HG02588 (cell line): ENCODE measurements around the gene C2orf15.
A peak's percentile ranks its signal among the peaks of the same experiment; 100 is the strongest.
"Not testable (repeated sequence)": the region's sequence is repeated elsewhere in the genome, so short reads cannot be mapped to it uniquely, and the experiment has no call there.

Experiments used
- ATAC-seq: cut with Tn5 transposase; IDR thresholded peaks from one replicate; pipeline ENCODE4 v1.9.1; 2021; ENCODE audit warnings: mild to moderate bottlenecking, moderate library complexity; ENCODE audit not compliant: unreplicated experiment

Gene C2orf15, protein sequence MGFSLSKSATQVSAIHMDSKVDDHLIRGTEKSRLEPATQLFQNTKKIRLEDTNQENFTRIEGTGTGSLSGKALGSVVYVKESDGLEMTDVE

DNA sequence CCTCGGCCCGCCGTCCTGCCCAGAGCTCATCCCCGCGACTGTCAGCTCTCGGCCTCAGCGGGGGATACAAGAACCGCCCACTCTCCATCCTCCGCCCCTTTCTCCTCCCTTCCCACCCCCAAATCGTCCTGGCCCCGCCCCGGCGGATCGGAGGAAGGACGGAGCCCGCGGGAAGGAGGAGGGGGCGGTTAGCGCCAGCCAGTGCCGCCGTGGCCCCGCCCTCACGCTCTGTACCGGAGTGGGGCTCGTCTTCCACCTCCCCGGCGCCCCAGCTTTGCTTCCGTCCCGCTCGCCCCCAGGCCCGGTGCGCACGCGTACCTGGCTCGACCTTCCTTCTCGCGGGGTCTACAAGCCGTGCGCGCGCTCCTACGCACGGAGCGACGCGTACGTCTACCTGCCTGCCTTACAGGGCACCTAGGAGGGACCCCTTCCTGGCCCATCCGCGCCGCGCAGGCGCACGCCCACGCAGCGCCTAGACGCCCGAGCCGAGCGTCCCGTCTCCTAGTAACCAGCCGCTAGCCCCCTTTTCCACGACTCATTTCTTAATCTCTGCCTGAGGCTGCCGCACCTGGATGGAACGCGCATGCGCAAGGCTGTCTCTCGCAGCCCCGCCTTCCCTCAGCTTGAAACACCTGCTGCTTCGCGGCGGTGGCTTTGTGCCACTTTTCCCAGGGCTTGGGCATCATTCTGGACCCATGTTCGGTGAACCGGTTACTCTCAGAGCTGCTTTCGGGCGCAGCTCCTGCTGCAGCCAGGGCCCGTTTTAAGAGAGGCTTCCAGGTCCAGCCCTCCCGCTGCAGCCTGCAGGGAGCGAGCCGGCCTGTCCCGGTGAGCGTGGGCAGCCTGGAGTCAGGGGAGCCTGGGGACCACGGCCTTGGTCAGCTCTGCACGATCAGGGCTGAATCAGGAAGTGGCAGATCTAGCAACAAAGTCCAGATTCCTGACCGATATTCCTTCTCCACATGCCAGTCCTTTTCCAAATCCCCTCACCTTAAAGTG is at the start of gene C2orf15:
C2orf15 (plus strand) TSS at position 598 of the 999 bp plus-strand sequence. CDS start 8,852 bp downstream, outside the sequence.
- peak; percentile 85 for ATAC-seq

GRCh38 chr2:99096728-99097127 is 44.8 kb upstream of the C2orf15 start:
- no peak for ATAC-seq

DNA sequence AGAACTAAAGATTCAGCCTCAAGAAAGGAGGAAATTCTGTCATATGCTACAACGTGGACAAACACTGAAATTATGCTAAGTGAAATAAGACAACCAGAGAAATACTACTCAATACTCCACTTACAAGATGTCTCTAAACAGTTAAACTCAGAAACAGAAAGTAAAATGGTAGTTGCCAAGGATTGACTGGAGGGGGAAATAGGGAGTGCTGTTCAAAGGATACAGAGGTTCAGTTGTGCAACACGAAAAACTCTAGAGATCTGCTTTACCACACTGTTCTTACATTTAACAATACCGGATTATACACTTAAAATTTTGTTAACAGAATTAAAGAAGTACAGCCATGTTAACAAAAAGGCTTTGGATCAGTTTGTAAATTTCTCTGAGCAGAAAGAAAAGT is 39.8 kb upstream of the C2orf15 start:
- ATAC-seq = no peak

DNA sequence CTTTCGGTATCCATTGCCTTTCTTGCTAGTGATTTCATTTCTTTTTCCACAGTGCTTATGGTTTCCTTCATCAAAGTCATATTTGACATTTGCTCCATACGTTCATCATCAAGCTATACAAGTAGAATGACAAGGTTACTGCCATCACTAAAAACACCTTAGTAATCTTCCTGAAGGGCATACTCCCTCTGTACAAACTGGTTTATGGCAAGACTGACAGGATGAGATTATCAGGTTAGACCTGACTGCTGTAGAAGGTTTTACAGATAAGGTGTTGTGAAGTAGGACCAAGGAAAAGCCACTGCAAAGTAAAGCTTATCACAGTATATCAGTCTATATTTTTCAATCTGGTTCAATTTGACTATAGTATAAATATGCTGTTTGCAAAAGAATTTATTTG is 37.5 kb upstream of the C2orf15 start:
- ATAC-seq = no peak

DNA sequence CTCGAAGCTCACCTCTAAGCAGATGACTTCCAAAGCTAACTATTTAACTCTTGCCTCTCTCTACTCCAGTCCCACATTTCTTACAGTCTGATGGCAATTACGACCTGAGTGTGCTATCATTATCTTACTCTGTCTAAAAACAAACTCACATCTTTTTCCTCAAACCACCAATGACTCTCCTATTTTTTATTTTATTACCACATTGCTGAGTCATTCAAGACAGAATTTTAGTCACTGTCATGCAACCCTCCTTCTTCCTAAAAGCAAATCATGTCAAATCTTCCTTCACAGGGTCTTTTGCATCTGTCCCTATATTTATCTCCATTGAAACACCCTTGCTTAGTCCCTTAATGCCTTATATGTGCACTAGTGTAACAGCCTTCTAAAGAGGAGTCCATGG is 34.6 kb upstream of the C2orf15 start:
- no peak for ATAC-seq

GRCh38 chr2:99111236-99111635 is 30.3 kb upstream of the C2orf15 start:
- no peak for ATAC-seq

DNA sequence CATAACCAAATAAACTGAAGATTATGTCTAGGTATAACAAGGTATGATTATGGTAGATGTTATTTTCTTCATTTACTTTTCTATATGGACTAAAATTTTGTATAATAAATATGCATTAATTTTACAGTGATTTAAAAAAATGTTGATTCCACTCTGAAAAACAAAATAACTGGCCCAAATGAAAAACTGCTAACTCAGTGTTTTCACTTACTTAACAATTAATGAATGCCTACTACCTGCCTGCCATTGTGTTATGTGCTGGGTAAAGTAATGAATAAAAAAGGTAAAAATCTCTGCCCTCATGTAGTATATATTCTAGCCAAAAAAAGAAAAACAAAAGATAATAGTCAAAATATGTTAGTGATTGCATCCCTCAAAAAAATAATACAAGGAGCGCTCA is 29.6 kb upstream of the C2orf15 start:
- ATAC-seq = no peak

GRCh38 chr2:99112617-99113016 is 28.9 kb upstream of the C2orf15 start:
- ATAC-seq = no peak

DNA sequence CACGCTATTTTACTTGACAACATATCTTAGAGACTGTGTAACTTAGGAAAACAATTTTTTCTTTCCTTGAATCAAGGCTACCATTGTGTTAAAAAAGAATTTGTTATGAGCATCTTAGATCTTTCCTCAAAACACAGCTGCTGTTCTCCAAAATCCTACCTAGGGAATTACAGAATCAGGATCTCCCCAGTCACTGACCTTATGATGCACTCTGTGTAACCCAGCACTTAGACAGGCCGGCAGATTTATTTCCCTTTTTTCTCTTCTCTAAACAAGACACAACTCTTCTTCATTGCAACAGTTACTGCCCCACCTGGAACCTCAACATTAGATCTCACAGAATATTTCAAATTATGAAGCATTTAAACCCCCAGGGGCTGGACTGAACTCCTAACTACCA is 13.5 kb upstream of the C2orf15 start:
- ATAC-seq = no peak

DNA sequence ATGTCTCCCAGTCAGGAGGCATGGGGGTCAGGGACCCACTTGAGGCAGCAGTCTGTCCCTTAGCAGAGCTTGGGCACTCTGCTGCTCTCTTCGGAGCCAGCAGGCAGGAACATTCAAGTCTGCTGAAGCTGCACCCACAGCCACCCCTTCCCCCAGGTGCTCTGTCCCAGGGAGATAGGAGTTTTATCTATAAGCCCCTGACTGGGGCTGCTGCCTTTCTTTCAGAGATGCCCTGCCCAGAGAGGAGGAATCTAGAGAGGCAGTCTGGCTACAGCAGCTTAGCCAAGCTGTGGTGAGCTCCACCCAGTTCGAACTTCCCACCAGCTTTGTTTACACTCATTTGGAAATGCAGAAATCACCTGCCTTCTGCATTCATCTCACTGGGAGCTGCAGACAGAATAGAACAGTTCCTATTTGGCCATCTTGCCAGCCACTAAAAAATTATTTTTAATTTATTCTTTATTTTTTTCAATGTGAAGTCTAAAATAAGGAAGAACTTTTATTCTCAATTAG is 6.4 kb upstream of the C2orf15 start:
- not testable (repeated sequence) for ATAC-seq

GRCh38 chr2:99139003-99139402 is 2.5 kb upstream of the C2orf15 start:
- ATAC-seq = no peak

DNA sequence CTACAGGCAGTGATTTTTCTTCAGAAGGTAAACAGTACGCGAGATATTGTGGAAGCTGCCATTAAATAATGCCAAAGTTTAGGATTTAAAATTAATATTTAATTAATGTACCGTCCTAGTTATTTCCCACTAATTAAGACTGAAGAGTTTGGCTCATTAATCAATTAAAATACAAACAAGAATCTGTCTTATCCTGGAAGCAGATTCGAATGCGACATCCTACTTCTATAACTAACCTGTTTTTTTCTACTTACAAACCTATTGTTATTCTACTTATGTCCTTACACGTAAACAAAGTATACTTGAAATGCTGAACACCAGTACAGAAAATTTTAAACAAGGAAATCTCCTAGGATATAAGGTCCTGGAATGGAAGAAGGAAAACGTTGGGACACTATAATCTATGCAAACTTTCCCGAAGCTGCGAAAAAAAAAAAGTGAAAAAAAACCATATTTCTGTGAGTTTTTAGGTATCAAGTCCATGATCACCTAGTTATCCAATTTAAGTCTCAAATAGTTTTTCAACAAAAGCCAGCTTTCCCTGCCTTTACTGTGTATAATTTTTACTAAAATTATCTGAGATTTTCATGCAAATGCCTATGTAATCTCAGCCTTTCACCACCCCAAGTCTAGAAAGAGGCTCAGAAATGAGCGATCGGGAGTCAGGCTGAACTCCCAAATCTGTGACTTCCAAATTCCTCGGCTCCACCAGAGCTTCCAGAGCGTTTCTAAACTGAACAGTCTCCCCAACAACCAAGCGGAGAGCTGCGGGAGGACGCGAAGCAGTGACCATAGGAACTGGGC is 1.2 kb upstream of the C2orf15 start:
- no peak for ATAC-seq

DNA sequence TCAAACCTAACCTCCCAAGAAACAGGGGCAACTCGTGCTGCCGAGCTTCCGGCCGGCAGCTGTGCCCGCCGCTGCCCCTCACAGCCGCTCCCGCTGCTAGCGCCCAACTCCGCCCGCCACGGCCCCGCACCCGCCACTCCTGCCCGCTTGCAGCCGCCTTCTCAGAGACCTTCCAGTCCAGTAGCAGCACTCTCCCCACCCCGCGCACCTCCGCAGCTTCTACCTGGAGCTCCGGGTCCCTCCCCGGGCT is 722 bp upstream of the C2orf15 start:
- ATAC-seq = peak; percentile 33

GRCh38 chr2:99150706-99151105 is 9.2 kb downstream of the C2orf15 start:
- no peak for ATAC-seq

DNA sequence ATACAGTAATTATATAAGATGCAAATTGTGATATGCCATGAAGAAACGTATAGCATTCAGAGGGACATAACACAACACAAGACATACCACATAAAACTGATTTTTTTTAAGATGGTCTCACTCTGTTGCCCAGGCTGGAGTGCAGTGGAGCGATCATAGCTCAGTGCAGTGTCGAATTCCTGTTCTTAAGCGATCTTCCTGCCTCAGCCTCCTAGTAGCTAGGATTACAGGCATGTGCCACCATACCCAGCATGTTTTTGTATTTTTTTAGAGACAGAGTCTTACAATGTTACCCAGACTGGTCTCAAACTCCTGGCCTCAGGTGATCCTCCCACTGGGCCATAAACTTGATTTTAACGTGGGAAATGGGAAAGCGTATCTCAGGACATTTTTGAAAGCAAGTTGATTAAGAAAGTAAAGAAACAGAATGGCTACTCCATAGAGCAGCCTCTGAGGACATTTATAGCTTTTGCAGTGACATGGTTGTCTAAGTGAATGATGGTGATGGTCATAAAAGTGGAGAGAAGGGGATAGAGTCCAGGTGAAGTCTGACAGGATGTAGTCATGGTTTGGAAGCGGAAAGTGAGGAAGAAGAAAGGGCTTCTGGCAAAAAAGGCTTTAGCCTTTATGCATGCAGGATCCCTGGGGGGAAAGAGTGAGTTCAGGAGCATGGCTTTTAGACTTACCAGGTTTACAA is 10.8 kb downstream of the C2orf15 start:
- ATAC-seq = no peak

GRCh38 chr2:99153921-99154604 is 12.6 kb downstream of the C2orf15 start:
- ATAC-seq = no peak

GRCh38 chr2:99154643-99155536 is 13.4 kb downstream of the C2orf15 start, which contains the start of the genes LIPT1 and TSGA10:
LIPT1 (plus strand) TSS chr2:99154967; CDS start chr2:99161958, 6,991 bp downstream.
TSGA10 (minus strand) TSS chr2:99154942; CDS start chr2:99109439, 45,503 bp downstream.
- ATAC-seq = peak; percentile 98

DNA sequence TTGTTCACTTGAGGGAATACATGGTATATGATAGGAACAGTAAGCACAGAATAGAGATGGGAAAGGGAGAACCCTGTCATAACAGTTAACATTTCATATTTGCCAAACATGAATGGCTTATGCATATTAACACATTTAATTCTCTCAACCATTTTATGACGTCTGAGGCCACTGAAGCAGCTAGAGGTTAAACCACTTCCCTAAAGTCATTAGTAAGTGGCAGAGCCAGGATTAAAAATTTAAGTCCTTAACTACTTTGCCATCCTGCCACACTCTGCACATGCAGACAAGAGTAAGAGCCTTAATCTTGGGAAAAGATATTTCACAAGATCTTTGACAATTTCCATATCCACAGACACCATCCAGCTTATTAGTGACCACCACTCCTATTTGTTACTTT is 15.4 kb downstream of the C2orf15 start:
- ATAC-seq = no peak

DNA sequence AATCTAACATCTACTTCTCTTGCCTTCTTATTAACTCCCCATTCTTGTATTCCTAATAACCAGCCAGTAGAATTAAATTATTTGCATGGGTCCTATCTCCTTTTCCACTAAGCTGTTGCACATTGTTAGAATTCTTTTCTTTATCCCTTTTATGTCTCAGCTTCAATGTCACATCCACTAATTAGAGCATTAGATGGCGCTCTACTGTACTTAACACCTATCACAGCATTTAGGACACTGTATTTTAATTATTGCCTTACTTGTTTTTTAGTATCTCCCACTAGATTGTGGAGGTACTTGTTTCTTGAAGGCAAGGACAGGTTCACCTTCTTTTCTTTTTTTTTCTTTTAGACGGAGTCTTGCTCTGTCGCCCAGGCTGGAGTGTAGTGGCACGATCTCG is 17.1 kb downstream of the C2orf15 start:
- ATAC-seq = no peak
